GM21737 (cell line): Measurements from ENCODE around the gene TIGD3.

ENCODE experiments used
- ATAC-seq: cut with Tn5 transposase; IDR thresholded peaks from one replicate; pipeline ENCODE4 v1.9.1; 2021; ENCODE audit warnings: mild to moderate bottlenecking, moderate library complexity; ENCODE audit not compliant: unreplicated experiment

TIGD3 gene

DNA sequence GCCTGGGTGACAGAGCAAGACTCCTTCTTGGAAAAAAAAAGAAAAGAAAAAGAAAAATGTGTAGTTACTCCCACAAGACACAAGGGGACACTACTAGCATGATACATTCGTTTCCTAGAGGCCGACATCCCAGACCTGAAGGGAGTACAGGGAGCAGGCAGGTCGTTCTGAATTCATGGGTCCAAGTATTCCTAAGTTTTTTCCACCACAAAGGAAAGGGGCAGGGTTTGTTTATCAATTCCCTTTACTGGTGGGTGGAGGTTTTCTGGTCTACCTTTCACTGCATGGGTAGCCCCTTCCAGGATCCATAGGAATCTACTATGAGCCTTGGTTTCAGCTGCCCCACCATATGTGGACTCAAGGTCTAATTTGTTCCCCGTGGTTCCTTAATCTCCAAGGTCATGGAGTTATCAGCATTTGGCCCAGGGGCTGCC, 11.8 kb downstream of the TIGD3 start:
- no peak for ATAC-seq

DNA sequence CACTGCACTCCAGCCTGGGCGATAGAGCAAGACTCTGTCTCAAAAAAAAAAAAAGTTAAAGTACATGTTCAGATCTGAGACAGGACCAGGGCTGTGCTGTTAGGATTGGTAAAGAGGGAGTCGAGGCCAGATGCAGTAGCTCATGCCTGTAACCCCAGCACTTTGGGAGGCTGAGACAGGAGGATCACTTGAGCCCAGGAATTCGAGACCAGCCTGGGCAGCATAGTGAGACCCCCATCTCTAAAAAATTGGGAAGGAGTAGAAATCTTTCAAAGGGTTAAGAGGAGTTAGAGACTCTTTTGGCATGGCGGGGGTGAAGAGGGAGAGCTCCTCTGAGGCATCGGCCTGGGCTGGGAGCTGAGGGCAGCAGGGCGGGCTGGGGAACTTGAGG, 16.1 kb downstream of the TIGD3 start:
- no peak for ATAC-seq

DNA sequence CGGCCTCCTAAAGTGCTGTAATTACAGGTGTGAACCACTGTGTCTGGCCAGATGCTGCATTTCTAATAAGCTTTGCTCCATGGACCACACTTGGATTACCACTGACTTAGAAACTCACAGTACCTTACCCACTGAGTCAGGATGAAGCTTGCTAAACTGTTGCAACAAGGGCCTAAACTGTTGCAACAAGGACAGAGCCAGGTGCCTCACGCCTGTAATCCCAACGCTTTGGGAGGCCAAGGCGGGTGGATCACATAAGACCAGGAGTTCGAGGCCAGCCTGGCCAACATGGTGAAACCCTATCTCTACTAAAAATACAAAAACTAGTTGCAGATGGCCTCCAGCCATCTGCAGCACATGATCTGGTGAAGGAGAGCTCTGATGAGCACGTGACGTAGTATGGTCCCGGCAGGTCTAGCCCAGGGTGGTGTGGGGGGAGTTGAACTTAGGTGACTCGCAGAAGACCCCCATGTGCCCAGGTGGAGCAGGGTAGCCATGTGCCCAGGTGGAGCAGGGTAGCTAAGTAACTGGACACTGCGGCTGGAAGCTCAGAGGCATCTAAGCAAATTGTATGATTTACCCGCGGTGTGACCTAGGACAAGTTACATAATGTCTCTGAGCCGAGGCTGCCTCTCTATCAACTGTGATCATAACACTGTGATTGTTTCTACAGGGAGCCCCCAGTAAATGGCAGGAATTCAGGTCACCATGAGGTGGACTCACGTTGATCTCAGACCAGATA, 19.5 kb downstream of the TIGD3 start:
- ATAC-seq = no peak

DNA sequence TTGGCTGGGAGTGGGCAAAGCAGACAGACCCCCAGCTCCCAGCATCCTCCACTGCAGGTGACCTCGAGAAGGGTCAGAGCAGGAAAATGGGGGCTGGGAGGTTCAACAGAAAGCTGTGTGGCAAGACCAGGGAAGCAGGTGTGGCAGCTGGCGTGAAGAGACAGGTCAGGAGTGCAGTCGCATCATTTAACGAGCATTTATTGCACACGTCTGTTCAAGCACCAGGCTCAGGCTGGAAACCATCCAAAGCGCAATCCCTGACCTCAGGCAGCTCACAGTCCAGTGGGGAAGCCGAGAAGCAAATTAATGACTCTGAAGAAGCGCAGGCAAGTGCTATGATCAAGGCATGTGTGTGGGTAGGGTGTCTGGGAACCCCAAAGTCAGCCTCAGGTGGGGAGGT, 20.5 kb downstream of the TIGD3 start:
- no peak for ATAC-seq

DNA sequence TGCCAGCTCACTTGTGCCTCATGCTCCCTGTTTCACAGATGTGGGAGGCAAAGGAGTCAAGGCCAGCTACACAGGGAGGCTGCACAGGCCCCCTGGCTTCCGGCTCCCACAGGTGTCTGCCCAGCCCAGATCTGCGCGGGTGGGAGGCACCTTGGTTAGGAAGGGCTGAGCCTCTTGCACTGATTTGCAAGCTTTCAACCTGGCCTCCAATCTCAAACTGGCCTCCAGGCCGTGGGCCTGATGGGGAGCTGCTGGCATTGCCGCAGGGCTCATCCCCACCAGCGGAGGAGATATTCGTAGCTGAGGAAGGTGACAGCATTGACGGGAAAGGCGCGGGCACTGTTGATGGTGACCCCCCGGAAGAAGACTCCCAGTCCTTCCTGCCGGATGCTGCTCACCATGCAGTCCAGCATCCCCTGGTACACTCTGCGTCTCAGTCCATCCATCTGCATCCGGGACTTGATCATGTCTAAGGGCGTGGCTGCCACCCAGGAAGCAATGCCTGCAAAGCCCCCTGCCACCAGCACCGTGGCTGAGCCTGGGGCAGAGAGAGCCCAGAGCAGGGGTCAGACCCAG, 21.7 kb downstream of the TIGD3 start:
- ATAC-seq = no peak

DNA sequence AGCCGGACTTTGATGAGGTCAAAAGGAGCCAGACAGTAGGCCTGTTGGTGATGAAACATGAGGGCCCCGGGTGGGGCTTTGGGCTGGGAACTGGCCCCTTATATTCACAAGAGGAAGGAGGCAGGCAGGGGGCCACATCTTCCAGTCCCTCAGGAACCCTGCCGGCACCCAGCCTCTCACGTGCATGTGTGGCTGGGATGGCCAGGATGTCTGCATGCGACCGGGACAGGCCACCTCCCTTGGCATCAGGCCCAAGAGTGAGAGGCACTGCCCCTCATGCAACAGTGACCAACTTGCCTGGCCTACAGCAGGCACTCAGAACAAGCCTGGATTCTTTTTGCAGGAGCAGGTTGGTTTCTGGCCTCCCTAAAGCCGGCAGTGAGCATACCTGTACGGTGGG, 22.5 kb downstream of the TIGD3 start:
- no peak for ATAC-seq

DNA sequence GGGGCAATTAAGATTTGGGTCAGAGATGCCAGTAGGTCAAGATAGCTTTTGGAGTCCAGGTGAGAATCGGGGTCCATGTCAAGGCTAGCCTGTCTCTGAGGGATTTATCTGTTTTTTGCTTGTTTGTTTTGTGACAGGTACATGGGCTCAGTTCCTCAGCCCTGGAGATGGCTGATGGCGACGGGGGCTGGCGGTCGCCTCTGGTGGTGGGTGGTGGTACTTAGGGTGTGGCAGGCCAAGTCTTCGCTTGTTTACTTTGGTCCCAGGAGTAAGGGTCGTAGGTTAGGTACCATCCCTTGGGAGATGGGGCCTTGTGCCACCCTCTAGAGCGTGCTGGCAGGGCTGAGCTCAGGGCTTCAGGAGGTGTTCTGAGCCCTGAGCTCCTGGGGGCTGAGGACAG, 23.2 kb downstream of the TIGD3 start:
- ATAC-seq = no peak

DNA sequence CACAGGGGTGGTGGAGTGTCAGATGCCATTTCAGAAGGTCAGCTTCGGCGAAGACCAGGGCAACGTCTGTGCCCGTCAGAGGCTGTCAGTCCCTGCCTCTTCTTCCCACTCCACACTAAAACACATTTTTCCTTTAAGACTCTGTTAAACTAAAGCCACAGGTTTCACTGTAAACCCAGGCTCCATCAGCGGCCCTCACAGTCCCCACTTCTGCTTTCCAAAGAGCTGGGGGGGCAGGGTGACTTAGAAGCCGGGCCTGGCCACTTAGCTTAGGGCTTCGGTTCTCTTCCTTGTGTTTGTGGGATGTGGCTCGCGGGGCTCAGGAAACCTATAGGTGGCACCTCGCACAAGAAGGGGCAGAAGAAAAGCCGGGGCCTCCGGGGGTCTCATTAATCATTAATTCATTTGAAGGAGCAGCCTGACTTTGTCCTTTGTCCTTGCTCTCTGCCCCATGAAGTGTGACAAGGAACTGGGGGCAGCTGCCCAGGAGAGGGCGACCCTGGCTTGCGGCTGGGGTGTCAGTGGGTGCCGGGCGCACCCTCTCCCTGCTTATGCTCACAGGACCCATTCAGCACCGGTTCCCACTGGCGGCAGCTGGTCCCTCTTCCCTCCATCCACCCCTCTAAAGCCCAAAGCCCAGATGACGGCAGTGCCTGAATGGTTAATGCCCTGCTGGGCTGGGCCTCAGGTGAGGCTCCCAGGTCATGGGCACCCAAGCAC, 23.8 kb downstream of the TIGD3 start:
- no peak for ATAC-seq

DNA sequence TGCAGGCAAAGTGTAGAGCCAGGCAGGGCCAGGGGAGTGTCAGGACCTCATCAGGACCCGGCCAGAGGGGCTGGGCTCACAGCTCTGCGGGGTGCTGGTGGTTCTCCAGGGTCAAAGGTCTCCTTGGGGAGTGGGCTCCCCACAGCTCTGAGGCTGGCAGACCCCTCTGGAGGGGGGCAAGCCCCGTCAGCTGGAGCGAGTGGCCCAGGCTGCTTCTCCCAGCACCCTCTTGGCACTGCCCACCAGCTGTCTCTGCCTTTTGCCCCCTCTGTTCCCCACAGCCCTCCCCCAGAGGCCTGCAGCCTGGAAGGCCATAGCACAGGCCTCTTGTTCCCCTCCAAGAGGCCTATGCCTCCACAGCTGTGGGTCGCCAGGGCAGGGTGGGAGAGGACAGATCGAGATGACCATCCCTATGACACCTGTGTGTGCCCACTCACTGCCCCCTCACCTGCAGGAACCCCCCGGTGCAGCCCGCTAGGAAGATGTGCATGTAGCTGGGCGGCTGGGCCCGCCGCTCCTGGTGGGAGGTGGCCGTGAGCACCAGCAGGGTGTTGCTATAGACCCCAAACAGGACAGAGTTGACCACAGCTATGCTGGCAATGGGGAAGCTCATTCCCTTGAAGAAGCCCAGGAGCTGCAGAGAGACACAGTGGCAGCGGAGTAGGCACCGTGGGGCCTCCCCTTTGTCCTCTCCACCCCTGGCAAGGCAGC, 24.5 kb downstream of the TIGD3 start:
- ATAC-seq = no peak

DNA sequence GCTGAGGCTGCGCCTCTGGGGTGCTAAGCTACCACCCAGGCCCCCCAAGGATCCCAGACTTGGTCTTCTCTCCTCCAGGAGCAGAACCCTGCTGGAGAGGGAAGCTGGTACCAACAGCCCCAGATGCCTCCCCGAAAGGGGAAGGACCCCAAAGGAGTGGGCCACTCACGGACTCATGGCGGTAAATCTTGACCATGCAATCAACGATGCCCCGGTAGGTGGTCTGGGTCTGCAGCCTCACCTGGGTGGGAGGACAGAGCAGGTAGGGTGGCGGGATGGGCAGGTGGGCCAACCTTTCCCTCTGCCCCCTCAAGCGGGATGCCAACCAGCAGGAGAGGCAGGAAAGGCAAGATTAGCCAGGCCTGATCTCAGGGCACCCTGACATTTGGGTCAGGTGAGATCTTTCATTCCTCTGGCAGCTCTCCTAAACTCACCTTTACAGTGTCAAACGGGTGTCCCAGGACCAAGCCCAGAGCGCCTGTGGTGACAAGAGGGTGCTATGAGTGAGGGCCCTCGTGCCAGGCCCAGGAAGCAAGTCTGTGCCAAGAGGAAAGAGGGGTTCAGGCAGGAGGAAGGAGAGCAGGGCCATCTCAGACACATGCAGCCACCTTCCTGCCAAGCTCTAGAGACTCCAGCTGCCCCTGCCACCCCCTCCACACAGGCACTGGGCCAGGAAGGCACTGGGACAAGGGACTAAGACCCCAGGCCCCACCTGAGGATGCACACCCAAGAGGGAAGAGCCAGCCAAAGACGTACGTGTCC, 25.3 kb downstream of the TIGD3 start:
- no peak for ATAC-seq

DNA sequence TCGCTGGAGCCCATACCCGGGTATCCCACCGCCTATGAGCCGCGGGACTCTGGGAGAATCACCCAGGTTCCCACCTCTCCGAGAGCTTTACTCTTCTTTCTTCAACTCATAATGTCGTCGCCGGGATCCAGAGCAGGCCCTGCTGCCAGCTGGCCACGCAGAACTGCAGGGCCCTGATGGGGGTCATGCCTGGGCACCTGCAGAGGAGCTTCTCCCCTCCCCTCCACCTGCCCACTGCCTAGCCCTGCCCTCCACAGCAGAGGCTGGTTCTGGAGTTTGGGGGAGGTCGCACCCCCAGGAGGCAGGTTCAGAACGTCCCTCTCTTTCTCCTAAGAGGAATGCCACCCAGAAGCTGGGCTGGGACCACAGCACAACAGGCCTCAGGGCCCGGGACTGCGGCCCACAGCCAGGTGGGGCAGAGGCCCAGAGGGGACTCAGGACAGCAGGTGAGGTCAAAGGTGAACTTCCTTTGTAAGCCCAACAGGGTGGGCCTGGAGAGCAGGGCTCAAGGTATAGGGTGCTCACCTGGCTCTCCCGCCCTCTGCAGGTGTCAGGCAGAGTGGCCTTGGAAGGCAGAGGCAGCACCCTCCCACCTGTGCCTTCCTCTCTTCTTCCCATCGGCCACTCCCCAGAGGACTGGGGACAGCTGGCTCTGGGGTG, 26.0 kb downstream of the TIGD3 start:
- no peak for ATAC-seq

DNA sequence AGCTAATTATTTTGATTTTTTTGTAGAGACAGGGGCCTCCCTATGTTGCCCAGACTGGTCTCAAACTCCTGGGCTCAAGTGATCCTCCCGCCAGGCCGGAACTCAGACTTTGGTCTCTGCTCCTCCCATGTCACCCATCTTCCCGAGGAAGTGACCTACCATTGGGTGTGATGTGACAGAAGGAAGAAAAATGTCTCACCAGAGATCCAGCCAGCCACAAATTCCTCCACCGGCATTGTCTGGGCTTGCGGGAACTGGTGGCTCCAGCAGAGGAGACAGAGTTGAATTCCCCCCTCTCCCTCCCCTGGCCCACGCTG, 27.1 kb downstream of the TIGD3 start:
- no peak for ATAC-seq

DNA sequence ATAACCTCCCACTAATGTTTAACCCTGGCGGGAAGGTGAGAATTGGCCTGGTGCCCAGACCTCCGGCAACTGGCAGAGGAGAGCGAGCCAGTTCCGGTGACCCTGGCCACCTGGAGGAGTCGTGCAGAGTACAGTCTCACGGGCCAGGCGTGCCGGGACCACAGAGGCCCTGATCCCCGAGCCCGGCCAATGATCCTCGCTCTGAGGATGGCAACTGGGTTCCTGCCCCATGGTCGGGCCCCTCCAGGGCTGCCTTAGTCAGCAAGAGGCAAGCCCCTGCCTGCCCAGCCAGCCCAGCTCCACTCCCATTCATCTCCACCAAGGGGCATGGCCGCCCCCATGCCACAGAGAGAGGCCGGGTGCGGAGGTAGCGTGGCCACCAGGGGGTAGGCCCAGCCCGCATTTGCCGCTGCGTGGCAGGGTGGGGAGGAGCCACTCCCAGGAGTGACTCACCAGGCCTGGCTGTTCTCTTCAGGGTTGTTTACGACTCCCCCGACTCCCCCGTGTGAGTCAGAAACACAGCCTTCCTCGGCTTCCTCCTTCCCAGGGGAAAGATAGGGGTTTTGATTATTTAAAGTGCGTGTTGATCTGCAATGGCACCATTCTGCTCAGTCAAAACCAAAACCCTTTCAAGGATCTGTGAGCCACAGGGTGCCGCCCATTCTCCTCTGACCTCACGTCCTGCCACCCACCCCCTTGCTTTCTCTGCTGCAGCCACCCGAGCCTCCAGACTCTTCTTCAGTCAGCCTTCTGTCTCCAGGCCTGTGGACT, 27.7 kb downstream of the TIGD3 start, which contains the start of gene SLC25A45:
Gene SLC25A45 (minus strand): TSS at position 614 of the 771 bp plus-strand sequence. CDS start 695 bp downstream, outside the sequence.
- peak; percentile 56 for ATAC-seq

DNA sequence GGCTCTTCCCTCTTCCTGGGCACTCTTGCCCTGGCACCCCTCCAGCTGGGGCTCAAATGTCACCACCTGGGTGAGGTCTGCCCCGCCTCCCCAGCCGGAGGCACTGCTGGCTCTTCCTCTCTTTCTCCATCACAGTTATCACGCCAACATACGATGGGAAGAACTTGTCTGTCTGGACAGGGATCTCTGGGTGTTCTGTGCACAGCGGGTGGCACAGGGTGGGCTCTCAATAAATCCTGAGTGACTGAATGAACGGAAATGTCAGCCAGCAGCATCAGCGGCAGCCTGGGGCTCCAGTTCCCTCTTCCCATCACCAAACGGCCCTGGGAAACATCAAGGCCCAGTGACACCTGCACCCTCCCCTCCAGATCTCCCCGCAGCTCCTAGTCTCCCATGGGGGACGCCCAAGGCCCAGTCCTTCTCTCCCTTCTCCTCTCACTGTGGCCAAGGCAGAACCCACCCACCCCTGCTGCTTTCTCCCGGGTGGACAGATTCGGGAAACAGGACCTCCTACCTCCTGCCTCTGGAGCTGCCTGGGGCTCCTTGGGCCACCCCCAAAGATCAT, 28.3 kb downstream of the TIGD3 start:
- no peak for ATAC-seq

DNA sequence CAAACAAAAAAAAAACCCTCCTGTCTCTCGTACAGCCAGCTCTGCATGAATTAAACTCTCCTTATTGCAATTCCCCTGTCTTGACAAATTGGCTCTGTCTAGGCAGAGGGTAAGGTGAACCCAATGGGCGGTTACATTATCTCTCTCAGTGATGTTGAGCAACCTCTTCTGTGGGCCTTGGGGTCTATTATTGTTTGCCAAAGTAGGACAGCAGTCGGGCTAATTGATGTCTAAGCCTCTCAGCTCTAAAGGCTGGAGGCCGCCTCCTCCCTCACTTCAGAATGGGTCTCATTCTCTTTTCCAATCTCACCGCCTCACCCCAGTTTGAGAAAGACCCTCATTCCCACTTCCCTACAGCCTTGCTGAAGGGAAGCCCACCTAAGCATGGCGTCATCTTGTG, 29.2 kb downstream of the TIGD3 start:
- ATAC-seq = no peak

DNA sequence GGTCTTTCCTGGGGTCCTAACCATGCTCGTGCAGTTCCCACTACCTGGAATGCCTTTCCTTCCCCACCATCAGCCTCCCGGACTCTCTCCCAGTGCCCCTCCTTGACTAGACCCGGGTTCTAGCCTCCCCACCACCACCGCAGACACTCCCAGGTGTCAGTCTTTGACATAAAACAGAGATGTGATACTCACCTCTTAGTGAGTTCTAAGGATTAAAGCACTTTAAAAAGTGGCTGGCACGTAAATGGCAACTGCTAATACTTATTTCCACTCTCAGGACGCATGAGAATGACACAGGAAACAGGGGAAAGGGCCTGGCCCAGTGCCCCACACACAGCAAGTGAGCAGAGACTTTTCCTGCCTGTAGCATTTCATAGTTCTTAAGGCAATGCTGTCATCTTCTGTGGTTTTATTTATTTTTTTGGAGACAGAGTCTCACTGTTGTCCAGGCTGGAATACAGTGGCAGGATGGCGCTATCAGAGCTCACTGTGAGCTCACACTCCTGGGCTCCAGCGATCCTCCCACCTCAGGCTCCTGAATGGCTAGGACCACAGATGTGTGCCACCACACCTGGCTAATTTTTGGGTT, 29.8 kb downstream of the TIGD3 start:
- no peak for ATAC-seq

DNA sequence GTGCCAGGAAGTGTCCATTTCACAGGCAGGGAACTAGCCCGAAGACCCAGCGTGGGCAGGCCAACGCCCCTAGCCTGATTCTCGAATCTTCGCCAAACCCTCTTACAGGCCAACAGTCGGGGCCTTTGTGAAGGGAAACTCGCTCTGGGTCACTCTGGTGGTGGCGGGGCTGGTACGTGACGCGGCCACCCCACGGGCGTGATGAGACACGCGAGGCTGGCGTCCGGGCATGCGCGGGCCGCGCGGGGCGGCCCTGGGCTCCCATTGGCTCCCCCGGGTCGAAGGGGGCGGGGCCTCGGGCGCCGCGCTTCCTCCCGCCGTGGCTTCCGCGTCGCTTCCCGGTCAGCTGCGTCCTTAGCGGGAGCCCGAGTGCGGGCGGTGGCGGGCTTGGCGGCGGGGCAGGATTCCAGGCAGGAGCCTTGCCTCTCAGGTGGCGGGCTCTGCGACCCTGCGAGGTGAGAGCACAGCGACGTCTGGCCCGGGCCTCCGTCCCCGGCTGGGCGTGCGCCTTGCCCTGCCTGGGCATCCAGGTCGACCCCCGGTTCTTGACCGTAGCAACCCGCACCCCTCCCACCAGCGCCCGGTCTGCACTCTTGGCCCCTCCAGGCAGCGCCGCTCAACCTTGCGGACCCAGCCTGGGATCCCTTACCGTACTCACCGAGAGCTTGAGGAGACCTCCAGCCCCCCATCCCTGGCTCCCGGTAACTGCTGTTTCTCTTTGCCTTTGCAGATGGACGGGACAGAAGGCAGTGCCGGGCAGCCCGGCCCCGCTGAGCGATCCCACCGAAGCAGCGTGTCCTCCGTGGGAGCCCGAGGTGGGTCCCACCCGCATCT, 32.0 kb downstream of the TIGD3 start, which contains the start of gene FRMD8:
Gene FRMD8 (plus strand): TSS at position 331 of the 834 bp plus-strand sequence. CDS start 400 bp downstream, at position 731.
- peak; percentile 37 for ATAC-seq

DNA sequence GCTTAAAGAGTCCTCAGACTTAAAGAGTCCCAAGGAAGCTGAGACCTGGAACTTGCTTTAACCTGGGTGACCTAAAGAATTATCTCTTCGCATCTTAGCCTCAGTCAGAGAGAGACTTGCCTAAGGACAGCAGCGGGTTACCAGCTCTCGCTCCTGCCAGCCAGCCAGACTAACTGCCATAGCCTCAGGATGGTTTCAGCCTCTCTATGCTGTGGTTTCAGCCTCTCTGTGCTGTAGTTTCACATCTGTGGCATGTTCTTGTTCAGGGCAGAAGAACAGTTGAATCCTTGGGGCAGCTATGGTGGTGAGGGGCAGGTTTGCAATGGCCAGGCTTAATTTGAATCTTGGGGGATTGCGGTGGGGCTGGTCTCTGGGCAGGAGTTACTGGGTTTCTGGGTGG, 34.2 kb downstream of the TIGD3 start:
- no peak for ATAC-seq
